AG09319 (cell line): ENCODE data around the gene MCRS1.

ENCODE experiments used
- DNase-seq: peaks from one replicate; pipeline ENCODE4 v3.0.0-alpha.2; 2010; ENCODE audit warnings: low read depth; ENCODE audit errors: extremely low read depth
- TF ChIP-seq, protein P1 (sequence below): IDR thresholded peaks from 2 replicates; pipeline ENCODE4 v1.5.1; 2011; ENCODE audit warnings: low read depth, mild to moderate bottlenecking, inconsistent platforms, low read length, moderate library complexity

MCRS1 gene

DNA sequence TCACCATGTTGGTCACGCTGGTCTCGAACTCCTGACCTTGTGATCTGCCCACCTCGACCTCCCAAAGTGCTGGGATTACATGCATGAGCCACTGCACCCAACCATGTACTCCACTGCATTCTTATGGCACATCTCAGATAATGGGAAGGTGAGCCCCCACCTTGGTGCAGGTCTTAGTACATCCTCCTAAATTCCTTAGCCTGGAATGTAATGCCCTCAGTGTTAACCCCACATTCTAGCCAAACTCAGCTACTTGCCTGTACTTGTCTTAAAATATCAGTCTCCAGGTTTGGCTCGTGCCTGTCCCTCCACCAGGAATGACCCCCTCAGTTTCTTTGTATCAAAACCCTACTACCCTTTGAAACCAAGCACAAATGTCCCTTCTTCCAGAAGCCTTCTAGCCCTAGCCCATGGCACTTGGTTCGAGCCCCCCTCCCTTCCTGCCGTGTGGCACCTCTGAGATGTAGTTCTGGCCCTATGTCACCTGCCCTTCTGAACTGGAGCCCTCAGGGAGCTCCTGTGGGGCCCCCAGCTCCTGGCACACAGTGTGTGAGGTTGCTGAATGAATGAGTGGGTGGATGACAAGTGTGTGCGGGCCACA, 20.8 kb downstream of the MCRS1 start:
- TF ChIP-seq, protein P1, sequence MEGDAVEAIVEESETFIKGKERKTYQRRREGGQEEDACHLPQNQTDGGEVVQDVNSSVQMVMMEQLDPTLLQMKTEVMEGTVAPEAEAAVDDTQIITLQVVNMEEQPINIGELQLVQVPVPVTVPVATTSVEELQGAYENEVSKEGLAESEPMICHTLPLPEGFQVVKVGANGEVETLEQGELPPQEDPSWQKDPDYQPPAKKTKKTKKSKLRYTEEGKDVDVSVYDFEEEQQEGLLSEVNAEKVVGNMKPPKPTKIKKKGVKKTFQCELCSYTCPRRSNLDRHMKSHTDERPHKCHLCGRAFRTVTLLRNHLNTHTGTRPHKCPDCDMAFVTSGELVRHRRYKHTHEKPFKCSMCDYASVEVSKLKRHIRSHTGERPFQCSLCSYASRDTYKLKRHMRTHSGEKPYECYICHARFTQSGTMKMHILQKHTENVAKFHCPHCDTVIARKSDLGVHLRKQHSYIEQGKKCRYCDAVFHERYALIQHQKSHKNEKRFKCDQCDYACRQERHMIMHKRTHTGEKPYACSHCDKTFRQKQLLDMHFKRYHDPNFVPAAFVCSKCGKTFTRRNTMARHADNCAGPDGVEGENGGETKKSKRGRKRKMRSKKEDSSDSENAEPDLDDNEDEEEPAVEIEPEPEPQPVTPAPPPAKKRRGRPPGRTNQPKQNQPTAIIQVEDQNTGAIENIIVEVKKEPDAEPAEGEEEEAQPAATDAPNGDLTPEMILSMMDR: no peak
- no peak for DNase-seq

DNA sequence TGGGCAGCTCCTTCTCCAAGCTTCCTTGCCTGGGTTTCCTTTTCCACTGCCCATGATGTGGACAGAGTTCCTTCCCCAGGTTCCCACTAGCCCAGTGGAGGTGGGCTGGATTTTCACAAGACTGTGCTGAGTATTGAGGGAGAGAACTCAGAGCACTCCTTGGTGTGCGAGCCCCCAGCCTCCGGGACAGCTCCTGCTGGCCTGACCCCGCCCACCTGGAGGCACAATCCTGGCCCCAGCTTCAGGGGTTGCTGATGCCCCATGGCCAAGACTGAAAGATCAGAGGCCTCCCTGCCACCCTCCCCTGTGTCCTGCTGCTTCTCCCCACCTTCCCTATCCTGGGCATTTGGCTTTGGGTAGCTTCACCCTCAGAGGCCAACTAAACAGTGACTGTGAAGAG, 21.5 kb downstream of the MCRS1 start:
- TF ChIP-seq, protein P1: no peak
- DNase-seq: no peak

GRCh38 chr12:49545815-49546214, 22.1 kb downstream of the MCRS1 start:
- DNase-seq: no peak
- TF ChIP-seq, protein P1: no peak

- TF ChIP-seq, protein P1: no peak
- DNase-seq: no peak
Observed at GRCh38 chr12:49543914-49544815, 23.8 kb downstream of the MCRS1 start.

DNA sequence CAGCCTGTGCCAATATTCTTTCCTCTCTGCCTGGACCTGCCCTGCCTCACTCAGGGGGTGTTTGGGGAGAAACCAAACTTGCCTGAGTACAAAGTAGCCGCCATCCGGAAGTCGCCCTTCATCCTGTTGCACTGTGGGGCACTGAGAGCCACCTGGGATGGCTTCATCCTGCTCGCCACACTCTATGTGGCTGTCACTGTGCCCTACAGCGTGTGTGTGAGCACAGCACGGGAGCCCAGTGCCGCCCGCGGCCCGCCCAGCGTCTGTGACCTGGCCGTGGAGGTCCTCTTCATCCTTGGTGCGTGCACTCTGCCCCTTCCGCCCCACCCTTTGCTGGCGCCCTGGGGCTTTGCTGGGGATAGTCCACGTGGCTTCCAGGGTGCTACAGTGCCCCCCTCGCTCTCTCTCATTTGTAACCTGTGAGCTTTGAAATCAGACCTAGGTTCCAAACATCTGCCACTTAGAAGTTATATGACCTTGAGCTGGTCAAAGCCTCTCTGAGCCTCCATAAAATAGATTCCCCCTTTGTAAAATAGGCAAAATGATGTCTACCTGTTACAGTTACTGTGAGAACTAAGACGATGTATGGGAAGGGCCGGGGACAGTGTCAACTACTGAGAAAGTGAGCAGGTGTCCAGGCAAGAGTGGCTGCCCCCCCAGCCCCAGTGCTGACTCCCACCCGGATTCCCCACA, 24.6 kb downstream of the MCRS1 start:
- no peak for DNase-seq
- TF ChIP-seq, protein P1: no peak

DNA sequence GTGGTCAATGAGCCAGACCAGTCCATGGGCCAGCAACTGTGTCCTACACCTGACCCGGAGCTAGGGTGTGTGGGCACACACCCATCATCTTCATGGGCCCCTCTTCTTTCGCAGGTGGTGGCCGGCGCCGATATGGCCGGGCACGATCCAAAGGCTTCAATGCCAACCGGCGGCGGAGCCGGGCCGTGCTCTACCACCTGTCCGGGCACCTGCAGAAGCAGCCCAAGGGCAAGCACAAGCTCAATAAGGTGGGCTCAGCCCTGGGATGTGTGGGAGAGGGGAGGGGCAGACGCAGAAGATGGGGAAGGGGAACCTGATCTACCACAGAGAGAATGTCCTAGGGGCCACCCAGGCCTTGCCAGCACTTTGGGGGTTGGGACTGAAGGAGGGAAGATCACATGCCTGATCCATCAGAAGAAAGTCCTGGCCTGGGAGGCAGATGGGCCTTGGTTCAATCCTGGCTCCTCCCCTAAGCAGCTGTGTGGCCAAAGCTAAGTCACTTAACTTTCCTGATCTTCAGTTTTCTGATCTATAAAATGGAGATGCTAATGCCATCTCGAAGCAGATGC, 25.3 kb downstream of the MCRS1 start:
- TF ChIP-seq, protein P1: no peak
- no peak for DNase-seq
